Right kidney (tissue), 1 donor: ENCODE results near the gene FBN1.

Source experiments
- DNase-seq: peaks from one replicate; pipeline ENCODE4 v3.0.0-alpha.2; 2016

Gene FBN1

DNA sequence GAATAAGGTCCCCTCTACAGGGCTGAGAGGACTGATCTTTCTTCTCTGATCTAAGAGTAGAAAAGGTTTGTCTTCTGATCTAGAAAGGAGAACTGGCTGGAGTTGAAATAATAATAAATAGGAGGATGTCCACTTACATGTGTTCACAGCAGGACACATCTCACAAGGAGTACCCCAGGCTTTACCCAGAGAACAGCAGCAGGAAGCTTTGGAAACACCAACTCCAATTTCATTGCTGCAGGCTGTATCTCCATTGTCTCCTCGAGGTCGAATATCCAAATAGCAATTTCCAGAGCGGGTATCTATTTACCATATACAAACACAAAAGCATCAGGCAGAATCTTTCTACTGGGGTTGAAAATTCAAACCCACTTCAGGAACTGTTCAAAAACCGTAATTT is 177.7 kb downstream of the FBN1 start:
- DNase-seq: no peak

DNA sequence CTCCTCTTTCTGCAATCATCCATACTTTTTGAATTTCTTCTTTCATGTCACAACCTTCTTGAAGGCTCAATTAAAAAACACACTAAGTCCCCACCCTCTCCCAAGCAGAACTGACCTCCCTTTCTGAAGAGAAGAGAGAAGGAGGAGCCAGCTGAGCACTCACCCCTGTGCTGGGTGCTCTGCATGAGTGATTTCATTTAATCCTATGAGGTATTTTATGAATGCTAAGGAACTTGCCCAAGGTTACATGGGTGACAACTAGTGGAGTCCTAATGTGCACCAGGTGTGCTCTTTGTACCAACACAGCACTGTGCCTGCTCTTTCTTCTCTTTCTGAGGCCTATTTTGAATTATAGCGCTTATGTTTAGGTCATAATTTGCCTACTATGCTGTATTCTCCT is 178.7 kb downstream of the FBN1 start:
- no peak for DNase-seq

DNA sequence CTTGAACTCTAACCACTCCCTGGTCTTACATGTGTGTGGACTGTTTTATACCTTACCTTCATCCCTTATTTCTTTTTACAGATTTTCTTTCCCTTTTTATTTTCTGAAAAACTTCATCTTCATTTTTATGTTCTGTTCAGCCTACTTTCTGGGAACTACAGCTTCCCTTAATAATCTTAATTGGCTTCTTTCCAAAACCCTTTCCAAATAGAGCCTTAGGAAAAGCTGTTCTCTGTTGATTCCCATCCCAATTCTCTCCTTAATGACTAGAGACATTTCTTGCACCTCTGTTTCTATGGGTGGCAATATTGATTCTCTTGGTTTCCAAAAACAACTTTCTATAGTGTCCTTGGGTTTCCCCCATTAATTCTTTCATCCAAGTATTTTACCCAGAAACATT is 179.4 kb downstream of the FBN1 start:
- no peak for DNase-seq

GRCh38 chr15:48465410-48465809 is 180.1 kb downstream of the FBN1 start:
- no peak for DNase-seq

DNA sequence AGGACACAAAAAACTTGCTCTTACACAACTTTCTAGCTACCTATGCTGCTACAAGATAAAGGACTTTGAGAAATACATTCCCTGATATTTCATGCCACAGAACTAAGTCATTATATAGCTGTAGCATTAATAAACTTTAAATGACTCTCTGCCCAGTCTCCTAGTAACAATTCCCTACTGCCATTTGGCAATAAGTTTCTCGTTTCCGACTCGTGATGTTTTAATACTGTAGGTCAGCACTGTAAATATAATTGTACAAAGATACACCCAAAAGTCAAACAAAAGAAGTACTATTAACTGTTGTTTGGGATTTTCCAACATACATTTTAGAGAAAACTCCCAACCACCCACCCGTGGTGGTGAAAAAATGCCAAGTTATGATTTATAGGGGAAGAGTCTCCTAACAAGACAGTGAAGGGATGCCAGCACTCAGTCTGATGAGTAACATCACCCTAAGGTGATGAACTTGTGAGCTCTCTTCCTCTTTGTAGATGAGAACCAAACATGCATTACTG is 182.1 kb downstream of the FBN1 start:
- DNase-seq: no peak

- no peak for DNase-seq
These were observed 182.8 kb downstream of the FBN1 start for GRCh38 chr15:48462688-48463087.

- no peak for DNase-seq
These were observed 185.7 kb downstream of the FBN1 start for GRCh38 chr15:48459571-48460442.

DNA sequence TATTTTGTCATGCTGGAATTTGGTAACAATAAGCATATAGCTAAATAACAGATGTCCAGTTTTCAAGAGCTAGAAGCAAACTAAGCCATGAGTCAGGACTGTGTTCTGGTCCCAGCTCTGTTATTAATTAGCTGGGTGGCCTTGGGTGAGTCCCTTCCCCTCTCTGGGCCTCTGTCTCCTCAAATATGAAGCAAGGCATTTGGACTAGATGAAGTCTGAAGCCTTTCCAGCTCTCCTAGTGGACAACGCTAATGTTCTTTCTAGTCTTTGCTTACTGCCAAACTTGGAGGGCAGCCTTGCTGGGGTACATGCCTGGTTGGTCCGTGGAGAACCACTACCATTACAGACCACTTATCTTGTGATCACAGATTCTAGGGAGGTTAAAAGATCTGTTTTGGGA is 186.6 kb downstream of the FBN1 start:
- DNase-seq: no peak

- no peak for DNase-seq
These were observed 189.4 kb downstream of the FBN1 start for GRCh38 chr15:48456134-48456533.

GRCh38 chr15:48451736-48452135 is 193.8 kb downstream of the FBN1 start:
- DNase-seq: no peak

DNA sequence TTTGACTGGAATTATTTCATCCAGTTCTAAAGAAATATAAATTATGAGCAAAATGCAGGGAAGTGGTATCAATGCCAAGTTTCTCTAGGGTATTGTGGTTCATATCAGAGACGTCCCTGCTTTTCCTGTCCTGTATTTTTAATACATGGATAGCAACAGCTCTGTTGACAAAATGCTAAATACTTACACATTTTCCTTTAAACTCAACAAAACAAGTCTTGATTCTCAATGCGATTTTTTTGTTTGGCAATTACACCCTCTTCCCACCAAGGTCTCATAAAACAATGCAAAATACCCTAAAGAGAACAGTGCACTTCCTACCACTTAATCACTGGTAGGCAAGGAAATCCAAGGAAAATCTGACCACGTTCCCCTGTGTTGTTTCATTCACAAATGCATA is 194.3 kb downstream of the FBN1 start:
- DNase-seq: no peak

DNA sequence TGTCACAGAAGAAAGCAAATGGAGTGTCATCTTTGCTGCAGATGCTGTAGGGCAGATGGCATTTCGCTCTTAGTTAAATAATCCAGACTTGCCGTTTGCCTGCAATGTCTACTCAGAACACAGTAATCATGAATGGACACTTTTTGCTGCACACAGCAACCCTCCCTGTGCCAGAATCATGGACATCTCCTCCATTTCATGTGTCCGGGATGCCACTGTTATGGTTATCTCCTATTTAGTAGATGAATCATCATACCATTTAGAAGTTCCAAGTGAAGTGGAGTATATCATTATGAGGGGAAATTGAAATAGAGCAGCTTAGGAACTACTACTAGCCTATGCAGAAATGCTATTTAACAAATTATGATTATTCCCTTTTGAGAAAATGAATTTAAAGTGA is 195.8 kb downstream of the FBN1 start:
- no peak for DNase-seq

GRCh38 chr15:48447657-48448056 is 197.9 kb downstream of the FBN1 start:
- DNase-seq: no peak

DNA sequence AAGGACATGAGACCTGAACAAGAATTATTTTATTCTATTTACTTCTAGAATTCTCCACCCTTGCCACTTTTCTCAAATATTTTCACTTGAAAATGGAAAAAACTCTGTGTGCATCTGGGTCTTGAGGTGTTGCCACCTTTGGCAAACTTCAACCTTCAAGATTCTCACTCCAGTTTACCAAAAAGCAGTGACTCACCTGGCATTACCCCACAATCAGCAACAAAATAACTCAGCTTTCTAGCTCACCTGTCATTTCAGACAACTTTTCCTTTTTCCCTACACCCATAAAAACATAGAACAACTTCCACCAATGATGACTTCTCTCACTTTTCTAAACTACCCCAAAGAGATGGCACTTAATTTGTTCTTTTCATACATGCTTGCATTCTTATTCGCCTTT is 198.5 kb downstream of the FBN1 start:
- DNase-seq: no peak

DNA sequence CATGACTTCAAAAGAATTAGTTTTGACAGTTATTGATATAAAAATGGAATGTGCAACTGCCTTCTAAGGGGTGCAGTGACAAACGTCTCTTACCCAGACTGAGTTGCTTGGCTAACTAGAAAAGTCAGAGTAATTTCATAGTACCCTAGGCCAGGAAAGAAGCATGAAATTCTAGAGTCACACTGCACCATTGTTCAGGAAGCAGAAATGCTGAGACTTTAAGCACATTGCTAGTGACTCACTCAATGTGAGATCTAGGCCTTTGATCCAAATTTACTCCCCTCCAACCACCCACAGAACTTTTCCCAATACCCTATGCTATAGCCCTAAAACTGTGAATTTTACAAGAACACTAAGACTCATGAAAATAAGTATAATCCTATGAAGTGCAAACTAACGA is 203.5 kb downstream of the FBN1 start:
- no peak for DNase-seq

DNA sequence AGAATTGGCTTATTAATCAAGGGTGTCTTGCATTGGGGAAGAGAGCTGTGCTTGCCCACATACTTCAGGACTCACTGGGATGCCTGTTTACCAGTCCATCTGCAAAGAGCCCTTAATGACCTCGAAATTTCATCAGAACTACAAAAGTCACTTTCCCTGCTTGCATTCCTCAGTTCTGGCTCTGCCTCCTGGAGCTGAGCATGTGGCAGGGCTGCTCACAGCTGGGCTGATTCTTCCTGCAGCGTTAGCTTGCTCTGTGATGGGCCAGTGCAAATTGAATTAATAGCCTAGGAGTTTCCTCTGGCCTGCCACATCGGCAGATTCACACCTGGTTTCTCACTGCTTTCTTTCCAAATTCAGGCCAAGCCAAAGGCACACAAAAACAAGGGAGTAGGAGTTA is 205.4 kb downstream of the FBN1 start:
- no peak for DNase-seq

- no peak for DNase-seq
These were observed 208.3 kb downstream of the FBN1 start for GRCh38 chr15:48437178-48437577.

GRCh38 chr15:48435321-48435720 is 210.2 kb downstream of the FBN1 start:
- DNase-seq: no peak

GRCh38 chr15:48433226-48433886 is 212.2 kb downstream of the FBN1 start:
- no peak for DNase-seq

GRCh38 chr15:48432688-48433087 is 212.8 kb downstream of the FBN1 start:
- no peak for DNase-seq

GRCh38 chr15:48427960-48428547 is 217.5 kb downstream of the FBN1 start:
- DNase-seq: no peak

GRCh38 chr15:48427479-48427878 is 218.0 kb downstream of the FBN1 start:
- no peak for DNase-seq

GRCh38 chr15:48426941-48427340 is 218.6 kb downstream of the FBN1 start:
- DNase-seq: no peak
